DND-41 (cell line): ENCODE results near the gene FMN1.

Experiments
- CTCF ChIP-seq: IDR thresholded peaks from 2 replicates; pipeline ENCODE4 v1.5.1; 2012; ENCODE audit warnings: borderline replicate concordance, low read length, moderate library complexity, mild to moderate bottlenecking; ENCODE audit not compliant: poor library complexity, severe bottlenecking; ENCODE audit errors: extremely low read depth
- EZH2 ChIP-seq: IDR thresholded peaks from 3 replicates; pipeline ENCODE4 v1.6.1; 2012; ENCODE audit warnings: borderline replicate concordance, low read depth, mild to moderate bottlenecking, moderate library complexity, low read length, inconsistent platforms; ENCODE audit not compliant: severe bottlenecking

- TF ChIP-seq CTCF, result no peak
- no peak for TF ChIP-seq EZH2
Measured at GRCh38 chr15:32716216-32716914, 478.1 kb downstream of the FMN1 start.
